Esophagus squamous epithelium (tissue), 4 donors: Measurements from ENCODE around the gene SLU7.

Experiments
- CTCF ChIP-seq, 6 experiments: fragments of 450-650 bp in 4 of 6; fragments of 200-600 bp in 2 of 6; sonication (generic) in 2 of 6; IDR thresholded peaks; one replicate each; pipeline ENCODE4 v1.5.1; 2016 to 2019; ENCODE audit warnings: antibody characterized with exemption in 6 of 6, mild to moderate bottlenecking in 4 of 6, moderate library complexity in 4 of 6
- POLR2A ChIP-seq, 4 donors: fragments of 450-650 bp; IDR thresholded peaks; one replicate each; pipeline ENCODE4 v1.6.1; 2017; ENCODE audit warnings: antibody characterized with exemption in 4 of 4, mild to moderate bottlenecking in 4 of 4, moderate library complexity in 3 of 4

GRCh38 chr5:160466116-160466515 is 47.2 kb upstream of the SLU7 start:
- TF ChIP-seq CTCF (IDR thresholded peaks at IDR 0.05) (no peak), POLR2A (IDR thresholded peaks at IDR 0.05) (no peak)
